GM23338 (cell line): ENCODE measurements around the gene RBPMS2. TPM values are rescaled to one million over a fixed set of nuclear protein-coding genes. Genes with fewer than 3 reads are reported as not detected.

Experiments used
- ATAC-seq: fragments of 200-7000 bp; cut with Tn5 transposase; 3 replicates; pipeline ENCODE4 v1.9.1; 2020
- DNase-seq: peaks from one replicate; pipeline ENCODE4 v3.0.0-alpha.2; 2015; ENCODE audit warnings: low spot score
- H2AFZ ChIP-seq: fragments of 200-600 bp; sonication (generic); 2 replicates; pipeline ENCODE4 v1.8.0; 2016; ENCODE audit warnings: antibody characterized with exemption, mild to moderate bottlenecking, moderate library complexity
- H3F3A ChIP-seq: fragments of 200-600 bp; sonication (generic); replicated peaks from 2 replicates; pipeline ENCODE4 v1.8.0; 2017; ENCODE audit warnings: antibody characterized with exemption, mixed run types, low read depth
- H3K27ac ChIP-seq: fragments of 200-600 bp; sonication (generic); 2 replicates; pipeline ENCODE4 v1.6.1; 2016; ENCODE audit warnings: low read depth
- H3K27me3 ChIP-seq: fragments of 200-600 bp; sonication (generic); 2 replicates; pipeline ENCODE4 v1.8.0; 2016; ENCODE audit warnings: mild to moderate bottlenecking, mixed run types, moderate library complexity; ENCODE audit not compliant: insufficient read depth
- H3K36me3 ChIP-seq: fragments of 200-600 bp; sonication (generic); 2 replicates; pipeline ENCODE4 v1.8.0; 2016; ENCODE audit warnings: mild to moderate bottlenecking; ENCODE audit not compliant: insufficient read depth
- H3K4me1 ChIP-seq: fragments of 200-600 bp; sonication (generic); 2 replicates; pipeline ENCODE4 v1.8.0; 2016; ENCODE audit warnings: mild to moderate bottlenecking, moderate library complexity; ENCODE audit not compliant: insufficient read depth
- H3K4me2 ChIP-seq: fragments of 200-600 bp; sonication (generic); 2 replicates; pipeline ENCODE4 v1.7.1; 2017; ENCODE audit warnings: mixed run types
- H3K4me3 ChIP-seq: fragments of 200-600 bp; sonication (generic); 2 replicates; pipeline ENCODE4 v1.6.1; 2016; ENCODE audit warnings: mixed run types
- H3K79me2 ChIP-seq: fragments of 200-600 bp; sonication (generic); replicated peaks from 2 replicates; pipeline ENCODE4 v1.8.0; 2017; ENCODE audit warnings: mild to moderate bottlenecking; ENCODE audit not compliant: insufficient read depth
- H3K9me2 ChIP-seq: fragments of 200-600 bp; sonication (generic); 2 replicates; pipeline ENCODE4 v1.8.0; 2017; ENCODE audit not compliant: insufficient read depth
- H4K20me1 ChIP-seq: fragments of 200-600 bp; sonication (generic); replicated peaks from 2 replicates; pipeline ENCODE4 v1.8.0; 2017; ENCODE audit warnings: mild to moderate bottlenecking; ENCODE audit not compliant: insufficient read depth
- H3K27ac Mint-ChIP-seq: 2 replicates; pipeline ENCODE4 v1.8.0; 2020; ENCODE audit warnings: inconsistent platforms, mild to moderate bottlenecking, moderate library complexity, mixed read lengths
- H3K27me3 Mint-ChIP-seq: 3 replicates; pipeline ENCODE4 v1.8.0; 2022; ENCODE audit warnings: low read depth, mild to moderate bottlenecking, moderate library complexity, mixed read lengths, inconsistent platforms; ENCODE audit not compliant: insufficient read depth, poor library complexity
- H3K36me3 Mint-ChIP-seq: 3 replicates; pipeline ENCODE4 v1.8.0; 2021; ENCODE audit warnings: low read depth, mild to moderate bottlenecking, inconsistent platforms, moderate library complexity, mixed read lengths
- H3K4me1 Mint-ChIP-seq: 3 replicates; pipeline ENCODE4 v1.8.0; 2020; ENCODE audit warnings: mild to moderate bottlenecking, inconsistent platforms, mixed read lengths
- H3K4me3 Mint-ChIP-seq: 3 replicates; pipeline ENCODE4 v1.8.0; 2021; ENCODE audit warnings: moderate library complexity, mild to moderate bottlenecking, inconsistent platforms, mixed read lengths
- H3K9me3 Mint-ChIP-seq: 3 replicates; pipeline ENCODE4 v1.8.0; 2020; ENCODE audit warnings: moderate library complexity, mild to moderate bottlenecking, inconsistent platforms, mixed read lengths
- ETS1 ChIP-seq: IDR thresholded peaks from 2 replicates; pipeline ENCODE4 v1.6.1; 2016; ENCODE audit warnings: antibody characterized with exemption
- EZH2phosphoT487 ChIP-seq: fragments of 200-600 bp; sonication (generic); IDR thresholded peaks from one replicate; pipeline ENCODE4 v1.8.1; 2018; ENCODE audit warnings: antibody characterized with exemption; ENCODE audit not compliant: unreplicated experiment
- JUNB ChIP-seq: IDR thresholded peaks from one replicate; pipeline ENCODE4 v1.6.1; 2016; ENCODE audit warnings: antibody characterized with exemption; ENCODE audit not compliant: unreplicated experiment
- NANOG ChIP-seq: IDR thresholded peaks from 2 replicates; pipeline ENCODE4 v1.6.1; 2016; ENCODE audit warnings: antibody characterized with exemption, borderline replicate concordance
- POLR2AphosphoS5 ChIP-seq: IDR thresholded peaks from 2 replicates; pipeline ENCODE4 v1.6.1; 2016; ENCODE audit warnings: antibody characterized with exemption, low read depth
- STAT1 ChIP-seq: IDR thresholded peaks from one replicate; pipeline ENCODE4 v1.6.1; 2016; ENCODE audit warnings: antibody characterized with exemption; ENCODE audit not compliant: unreplicated experiment
- ZNF114 ChIP-seq: fragments of 250-450 bp; sonication (Bioruptor Pico); IDR thresholded peaks from 2 replicates; pipeline ENCODE4 v1.5.0; 2020; ENCODE audit warnings: mild to moderate bottlenecking, moderate library complexity
- polyA plus RNA-seq: library from polyadenylated mRNA; unstranded; fragments of >200 nt; fragmentation: Nextera tagmentation; extraction: Ambion mirVana; gene quantifications from 2 replicates; pipeline ENCODE4 v1.2.1, GENCODE V29; 2016
- total RNA-seq: library from RNA; depleted of rRNA; stranded (reverse); fragments of >200 nt; shearing (Covaris generic); gene quantifications from 2 replicates; pipeline ENCODE4 v1.2.3, GENCODE V29; 2014
- TF ChIP-seq, protein P1 (sequence below): fragments of 250-450 bp; sonication (Bioruptor Pico); IDR thresholded peaks from 2 replicates; pipeline ENCODE4 v1.5.0; 2020; ENCODE audit warnings: mild to moderate bottlenecking, moderate library complexity
- TF ChIP-seq, protein P2 (sequence below): IDR thresholded peaks from one replicate; pipeline ENCODE4 v1.6.1; 2018; ENCODE audit warnings: antibody characterized with exemption; ENCODE audit not compliant: unreplicated experiment

Gene RBPMS2
- total and polyA plus RNA-seq, 2 experiments from 2014 or later = 53.3 to 171 TPM

DNA sequence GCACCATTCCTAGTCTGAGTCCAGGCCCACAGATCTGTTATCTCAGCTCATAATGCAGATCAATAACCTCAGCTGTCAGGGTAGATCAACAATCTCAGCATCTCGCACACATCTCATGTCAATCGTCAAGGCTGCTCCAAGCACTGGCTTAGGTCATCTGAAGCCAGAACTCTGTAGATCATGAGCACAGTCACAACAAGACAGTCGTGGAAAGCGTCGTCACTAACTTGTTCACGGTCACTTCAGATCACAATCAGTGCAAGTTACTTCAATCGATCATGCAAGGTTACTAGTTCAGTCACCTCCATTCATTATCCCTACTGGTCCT, 71.8 kb downstream of the RBPMS2 start:
- Histone ChIP-seq H3K79me2 (peaks cover 39% of the 10 kb centered on the region), H3K4me3 (peak overlapping the region; percentile 74), H3F3A (peaks cover 51% of the 10 kb centered on the region), H3K4me2 (peak overlapping the region; percentile 68), H3K4me1 (peaks cover 22% of the 10 kb centered on the region), H3K36me3 (peaks cover 7% of the 10 kb centered on the region; the same call in 1 of the 2 replicates), H3K9me2 (no peaks in the 10 kb centered on the region), H3K27me3 (no peaks in the 10 kb centered on the region), H2AFZ (no peak overlapping the region), H4K20me1 (peaks cover 10% of the 10 kb centered on the region), H3K27ac (peak overlapping the region; percentile 83)
- DNase-seq = no peak
- TF ChIP-seq ETS1 = peak; percentile 9; the same call in 1 of the 2 replicates
- no peak for TF ChIP-seq STAT1
- TF ChIP-seq POLR2AphosphoS5 = no peak
- TF ChIP-seq ZNF114 (CRISPR knock-in tag) = no peak
- no peak for TF ChIP-seq JUNB
- no peak for TF ChIP-seq EZH2phosphoT487
- TF ChIP-seq, protein P1, sequence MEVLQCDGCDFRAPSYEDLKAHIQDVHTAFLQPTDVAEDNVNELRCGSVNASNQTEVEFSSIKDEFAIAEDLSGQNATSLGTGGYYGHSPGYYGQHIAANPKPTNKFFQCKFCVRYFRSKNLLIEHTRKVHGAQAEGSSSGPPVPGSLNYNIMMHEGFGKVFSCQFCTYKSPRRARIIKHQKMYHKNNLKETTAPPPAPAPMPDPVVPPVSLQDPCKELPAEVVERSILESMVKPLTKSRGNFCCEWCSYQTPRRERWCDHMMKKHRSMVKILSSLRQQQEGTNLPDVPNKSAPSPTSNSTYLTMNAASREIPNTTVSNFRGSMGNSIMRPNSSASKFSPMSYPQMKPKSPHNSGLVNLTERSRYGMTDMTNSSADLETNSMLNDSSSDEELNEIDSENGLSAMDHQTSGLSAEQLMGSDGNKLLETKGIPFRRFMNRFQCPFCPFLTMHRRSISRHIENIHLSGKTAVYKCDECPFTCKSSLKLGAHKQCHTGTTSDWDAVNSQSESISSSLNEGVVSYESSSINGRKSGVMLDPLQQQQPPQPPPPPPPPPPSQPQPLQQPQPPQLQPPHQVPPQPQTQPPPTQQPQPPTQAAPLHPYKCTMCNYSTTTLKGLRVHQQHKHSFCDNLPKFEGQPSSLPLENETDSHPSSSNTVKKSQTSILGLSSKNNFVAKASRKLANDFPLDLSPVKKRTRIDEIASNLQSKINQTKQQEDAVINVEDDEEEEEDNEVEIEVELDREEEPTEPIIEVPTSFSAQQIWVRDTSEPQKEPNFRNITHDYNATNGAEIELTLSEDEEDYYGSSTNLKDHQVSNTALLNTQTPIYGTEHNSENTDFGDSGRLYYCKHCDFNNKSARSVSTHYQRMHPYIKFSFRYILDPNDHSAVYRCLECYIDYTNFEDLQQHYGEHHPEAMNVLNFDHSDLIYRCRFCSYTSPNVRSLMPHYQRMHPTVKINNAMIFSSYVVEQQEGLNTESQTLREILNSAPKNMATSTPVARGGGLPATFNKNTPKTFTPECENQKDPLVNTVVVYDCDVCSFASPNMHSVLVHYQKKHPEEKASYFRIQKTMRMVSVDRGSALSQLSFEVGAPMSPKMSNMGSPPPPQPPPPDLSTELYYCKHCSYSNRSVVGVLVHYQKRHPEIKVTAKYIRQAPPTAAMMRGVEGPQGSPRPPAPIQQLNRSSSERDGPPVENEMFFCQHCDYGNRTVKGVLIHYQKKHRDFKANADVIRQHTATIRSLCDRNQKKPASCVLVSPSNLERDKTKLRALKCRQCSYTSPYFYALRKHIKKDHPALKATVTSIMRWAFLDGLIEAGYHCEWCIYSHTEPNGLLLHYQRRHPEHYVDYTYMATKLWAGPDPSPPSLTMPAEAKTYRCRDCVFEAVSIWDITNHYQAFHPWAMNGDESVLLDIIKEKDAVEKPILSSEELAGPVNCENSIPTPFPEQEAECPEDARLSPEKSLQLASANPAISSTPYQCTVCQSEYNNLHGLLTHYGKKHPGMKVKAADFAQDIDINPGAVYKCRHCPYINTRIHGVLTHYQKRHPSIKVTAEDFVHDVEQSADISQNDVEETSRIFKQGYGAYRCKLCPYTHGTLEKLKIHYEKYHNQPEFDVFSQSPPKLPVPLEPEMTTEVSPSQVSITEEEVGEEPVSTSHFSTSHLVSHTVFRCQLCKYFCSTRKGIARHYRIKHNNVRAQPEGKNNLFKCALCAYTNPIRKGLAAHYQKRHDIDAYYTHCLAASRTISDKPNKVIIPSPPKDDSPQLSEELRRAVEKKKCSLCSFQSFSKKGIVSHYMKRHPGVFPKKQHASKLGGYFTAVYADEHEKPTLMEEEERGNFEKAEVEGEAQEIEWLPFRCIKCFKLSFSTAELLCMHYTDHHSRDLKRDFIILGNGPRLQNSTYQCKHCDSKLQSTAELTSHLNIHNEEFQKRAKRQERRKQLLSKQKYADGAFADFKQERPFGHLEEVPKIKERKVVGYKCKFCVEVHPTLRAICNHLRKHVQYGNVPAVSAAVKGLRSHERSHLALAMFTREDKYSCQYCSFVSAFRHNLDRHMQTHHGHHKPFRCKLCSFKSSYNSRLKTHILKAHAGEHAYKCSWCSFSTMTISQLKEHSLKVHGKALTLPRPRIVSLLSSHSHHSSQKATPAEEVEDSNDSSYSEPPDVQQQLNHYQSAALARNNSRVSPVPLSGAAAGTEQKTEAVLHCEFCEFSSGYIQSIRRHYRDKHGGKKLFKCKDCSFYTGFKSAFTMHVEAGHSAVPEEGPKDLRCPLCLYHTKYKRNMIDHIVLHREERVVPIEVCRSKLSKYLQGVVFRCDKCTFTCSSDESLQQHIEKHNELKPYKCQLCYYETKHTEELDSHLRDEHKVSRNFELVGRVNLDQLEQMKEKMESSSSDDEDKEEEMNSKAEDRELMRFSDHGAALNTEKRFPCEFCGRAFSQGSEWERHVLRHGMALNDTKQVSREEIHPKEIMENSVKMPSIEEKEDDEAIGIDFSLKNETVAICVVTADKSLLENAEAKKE (CRISPR knock-in tag) = no peak
- TF ChIP-seq, protein P2, sequence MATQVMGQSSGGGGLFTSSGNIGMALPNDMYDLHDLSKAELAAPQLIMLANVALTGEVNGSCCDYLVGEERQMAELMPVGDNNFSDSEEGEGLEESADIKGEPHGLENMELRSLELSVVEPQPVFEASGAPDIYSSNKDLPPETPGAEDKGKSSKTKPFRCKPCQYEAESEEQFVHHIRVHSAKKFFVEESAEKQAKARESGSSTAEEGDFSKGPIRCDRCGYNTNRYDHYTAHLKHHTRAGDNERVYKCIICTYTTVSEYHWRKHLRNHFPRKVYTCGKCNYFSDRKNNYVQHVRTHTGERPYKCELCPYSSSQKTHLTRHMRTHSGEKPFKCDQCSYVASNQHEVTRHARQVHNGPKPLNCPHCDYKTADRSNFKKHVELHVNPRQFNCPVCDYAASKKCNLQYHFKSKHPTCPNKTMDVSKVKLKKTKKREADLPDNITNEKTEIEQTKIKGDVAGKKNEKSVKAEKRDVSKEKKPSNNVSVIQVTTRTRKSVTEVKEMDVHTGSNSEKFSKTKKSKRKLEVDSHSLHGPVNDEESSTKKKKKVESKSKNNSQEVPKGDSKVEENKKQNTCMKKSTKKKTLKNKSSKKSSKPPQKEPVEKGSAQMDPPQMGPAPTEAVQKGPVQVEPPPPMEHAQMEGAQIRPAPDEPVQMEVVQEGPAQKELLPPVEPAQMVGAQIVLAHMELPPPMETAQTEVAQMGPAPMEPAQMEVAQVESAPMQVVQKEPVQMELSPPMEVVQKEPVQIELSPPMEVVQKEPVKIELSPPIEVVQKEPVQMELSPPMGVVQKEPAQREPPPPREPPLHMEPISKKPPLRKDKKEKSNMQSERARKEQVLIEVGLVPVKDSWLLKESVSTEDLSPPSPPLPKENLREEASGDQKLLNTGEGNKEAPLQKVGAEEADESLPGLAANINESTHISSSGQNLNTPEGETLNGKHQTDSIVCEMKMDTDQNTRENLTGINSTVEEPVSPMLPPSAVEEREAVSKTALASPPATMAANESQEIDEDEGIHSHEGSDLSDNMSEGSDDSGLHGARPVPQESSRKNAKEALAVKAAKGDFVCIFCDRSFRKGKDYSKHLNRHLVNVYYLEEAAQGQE = no peak
- no peak for TF ChIP-seq NANOG
- Mint-ChIP-seq H3K4me3 (peak overlapping the region; percentile 77), H3K27ac (peak overlapping the region; percentile 67), H3K9me3 (no peaks in the 10 kb centered on the region), H3K27me3 (peaks cover 20% of the 10 kb centered on the region), H3K36me3 (peaks cover 57% of the 10 kb centered on the region), H3K4me1 (peaks cover 34% of the 10 kb centered on the region)
- ATAC-seq = no peak
